Midbrain (tissue), 1 donor: ENCODE measurements around the gene TEAD2.
"Not testable (repeated sequence)": the region's sequence is repeated elsewhere in the genome, so short reads cannot be mapped to it uniquely, and the experiment has no call there.

Experiments used
- DNase-seq: peaks from one replicate; lab custom pipeline; 2025; lab: John Stamatoyannopoulos, UW

TEAD2 gene

DNA sequence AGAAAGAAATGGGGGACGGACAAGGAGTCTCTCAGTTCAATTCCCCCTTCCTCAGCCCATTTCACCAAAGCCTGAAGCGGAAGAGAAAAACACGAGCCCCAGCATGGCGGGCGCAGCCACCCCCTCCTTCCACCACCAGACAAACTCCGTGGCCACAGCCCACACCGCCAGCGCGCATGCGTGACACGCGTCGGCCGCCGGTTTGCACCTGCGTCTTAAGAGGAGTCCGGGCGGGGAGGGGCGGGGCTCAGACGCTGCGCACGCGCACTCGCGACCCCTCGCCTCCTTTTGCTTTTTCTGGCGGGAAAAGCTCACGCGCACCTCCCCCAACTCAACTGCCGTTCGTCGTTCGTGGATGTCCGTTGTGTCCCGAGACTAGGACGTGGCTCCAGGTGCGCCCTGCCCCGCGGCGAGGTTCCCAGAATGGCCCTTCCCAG is 25.7 kb upstream of the TEAD2 start, which contains the start of gene KASH5:
TSS of gene KASH5 (plus strand) at position 314 of the 437 bp plus-strand sequence. CDS start 2,635 bp downstream, outside the sequence.
- DNase-seq = no peak

DNA sequence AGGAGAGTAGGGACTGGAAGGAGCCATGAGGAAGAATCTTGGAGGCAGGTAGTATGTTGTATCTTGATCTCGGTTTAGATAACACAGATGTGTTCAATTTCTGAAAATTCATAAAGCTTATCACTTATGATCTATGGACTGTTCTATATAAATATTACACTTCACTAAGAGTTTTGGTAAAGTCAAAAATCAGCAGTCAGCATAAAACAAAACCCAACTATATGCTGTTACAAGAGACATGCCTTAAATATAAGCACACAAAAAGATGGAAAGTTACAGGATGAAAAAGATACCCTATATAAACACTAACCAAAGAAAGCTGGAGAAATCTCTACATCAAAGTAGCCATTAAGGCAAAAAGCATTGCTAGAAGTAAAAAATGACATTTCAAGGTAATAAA is 21.4 kb upstream of the TEAD2 start:
- DNase-seq = no peak

DNA sequence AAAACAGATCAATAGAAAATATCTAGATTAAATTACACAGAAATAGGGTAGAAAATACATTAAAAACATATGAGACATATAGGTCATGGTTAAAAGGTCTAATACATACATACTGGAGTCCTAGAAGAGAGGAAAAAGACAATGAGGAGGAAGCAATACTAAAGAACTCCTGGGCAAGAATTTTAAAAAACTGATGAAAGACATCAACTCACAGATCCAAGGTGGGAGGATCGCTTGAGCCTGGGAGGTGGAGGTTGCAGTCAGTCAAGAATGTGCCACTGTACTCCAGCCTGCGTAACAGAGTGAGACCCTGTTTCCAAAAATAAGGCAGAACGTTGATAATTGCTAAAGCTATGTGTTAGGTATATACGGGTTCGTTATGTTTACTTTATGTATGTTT is 20.4 kb upstream of the TEAD2 start:
- no peak for DNase-seq

DNA sequence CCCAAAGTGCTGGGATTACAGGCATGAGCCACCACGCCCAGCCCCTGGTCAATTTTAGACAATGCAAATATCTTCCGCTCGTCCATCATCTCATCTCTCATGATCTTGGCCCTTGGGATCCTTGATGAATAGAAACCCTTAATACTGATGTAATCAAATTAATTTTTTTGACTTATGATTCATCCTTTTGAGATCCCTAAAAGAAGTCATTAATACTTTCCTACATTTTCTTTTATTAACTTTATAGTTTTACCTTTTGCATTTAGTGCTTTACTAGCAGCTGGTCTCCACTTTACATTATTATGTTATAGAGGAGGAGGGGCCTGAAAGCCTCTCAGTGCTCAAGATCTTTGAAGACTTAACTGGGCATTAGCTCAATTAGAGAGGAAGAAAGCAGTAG is 18.2 kb upstream of the TEAD2 start:
- DNase-seq = no peak

DNA sequence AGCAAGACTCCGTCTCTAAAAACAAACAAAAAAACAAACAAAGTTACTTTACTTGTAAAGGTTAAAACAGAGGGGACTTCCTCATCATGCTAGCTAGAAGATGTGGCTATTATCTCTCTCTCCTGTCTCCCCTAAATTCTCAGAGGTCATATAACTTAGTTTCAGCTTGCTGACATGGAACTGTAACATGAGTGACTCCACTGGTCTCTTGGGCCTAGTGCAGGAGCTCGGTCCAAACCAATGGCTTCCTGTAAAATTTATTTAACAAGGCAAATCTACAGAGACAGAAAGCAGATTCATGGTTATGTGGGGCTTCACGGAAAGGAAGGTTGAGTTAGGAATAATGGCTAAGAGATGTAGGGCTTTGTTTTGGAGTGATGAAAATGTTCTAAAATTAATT is 16.3 kb upstream of the TEAD2 start:
- no peak for DNase-seq

DNA sequence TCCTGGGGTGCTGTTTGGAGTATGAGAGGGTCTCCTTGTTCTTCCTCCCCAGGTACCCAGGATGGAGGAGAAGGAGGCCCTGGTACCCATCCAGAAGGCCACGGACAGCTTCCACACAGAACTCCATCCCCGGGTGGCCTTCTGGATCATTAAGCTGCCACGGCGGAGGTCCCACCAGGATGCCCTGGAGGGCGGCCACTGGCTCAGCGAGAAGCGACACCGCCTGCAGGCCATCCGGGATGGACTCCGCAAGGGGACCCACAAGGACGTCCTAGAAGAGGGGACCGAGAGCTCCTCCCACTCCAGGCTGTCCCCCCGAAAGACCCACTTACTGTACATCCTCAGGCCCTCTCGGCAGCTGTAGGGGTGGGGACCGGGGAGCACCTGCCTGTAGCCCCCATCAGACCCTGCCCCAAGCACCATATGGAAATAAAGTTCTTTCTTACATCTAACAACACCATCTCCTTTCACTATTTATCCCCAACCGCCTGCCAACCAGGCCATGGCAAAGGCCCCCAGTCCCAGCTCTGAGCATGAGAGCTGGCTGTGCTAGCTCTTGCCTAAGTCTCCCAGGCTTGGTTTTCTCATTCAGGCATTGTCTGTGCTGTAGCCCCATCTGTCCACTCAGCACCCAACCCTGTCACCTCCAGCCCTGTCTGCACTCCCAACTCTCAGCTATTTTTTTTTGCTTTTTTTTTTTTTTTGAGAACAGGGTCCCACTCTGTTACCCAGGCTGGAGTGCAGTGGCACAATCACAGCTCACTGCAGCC is 12.6 kb upstream of the TEAD2 start:
- DNase-seq = no peak

DNA sequence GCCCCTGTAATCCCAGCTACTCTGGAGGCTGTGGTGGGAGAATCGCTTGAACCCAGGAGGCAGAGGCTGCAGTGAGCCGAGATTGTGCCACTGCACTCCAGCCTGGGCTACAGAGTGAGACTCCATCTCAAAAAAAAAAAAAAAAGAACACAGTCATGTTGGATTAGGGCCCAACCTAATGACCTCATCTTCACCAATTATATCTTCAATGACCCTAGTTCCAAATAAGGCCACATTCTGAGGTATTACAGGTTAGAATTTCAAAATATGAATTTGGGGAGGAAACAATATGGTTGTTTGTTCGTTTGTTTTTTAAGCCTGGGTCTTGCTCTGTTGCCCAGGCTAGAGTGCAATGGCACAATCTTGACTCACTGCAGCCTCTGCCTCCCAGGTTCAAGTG is 11.0 kb upstream of the TEAD2 start:
- not testable (repeated sequence) for DNase-seq

DNA sequence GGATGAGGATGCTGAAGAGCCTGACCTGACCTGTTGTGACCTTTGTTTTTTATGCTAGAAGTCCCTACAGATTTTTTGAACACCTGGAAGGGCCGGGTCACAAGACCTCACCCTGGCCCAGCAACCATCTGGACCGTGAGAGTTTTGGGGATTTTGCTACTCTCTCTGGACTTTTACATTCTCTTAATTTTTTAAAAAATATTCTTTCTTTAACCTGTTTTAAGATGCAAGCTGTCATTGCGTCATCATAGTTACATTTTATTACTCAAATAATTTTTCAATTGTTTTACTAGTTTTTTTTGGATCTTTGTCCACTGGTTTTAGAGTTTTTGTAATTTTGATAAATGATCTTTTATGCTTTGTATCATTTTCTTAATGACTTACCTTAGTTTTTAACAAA is 9.0 kb upstream of the TEAD2 start:
- no peak for DNase-seq

DNA sequence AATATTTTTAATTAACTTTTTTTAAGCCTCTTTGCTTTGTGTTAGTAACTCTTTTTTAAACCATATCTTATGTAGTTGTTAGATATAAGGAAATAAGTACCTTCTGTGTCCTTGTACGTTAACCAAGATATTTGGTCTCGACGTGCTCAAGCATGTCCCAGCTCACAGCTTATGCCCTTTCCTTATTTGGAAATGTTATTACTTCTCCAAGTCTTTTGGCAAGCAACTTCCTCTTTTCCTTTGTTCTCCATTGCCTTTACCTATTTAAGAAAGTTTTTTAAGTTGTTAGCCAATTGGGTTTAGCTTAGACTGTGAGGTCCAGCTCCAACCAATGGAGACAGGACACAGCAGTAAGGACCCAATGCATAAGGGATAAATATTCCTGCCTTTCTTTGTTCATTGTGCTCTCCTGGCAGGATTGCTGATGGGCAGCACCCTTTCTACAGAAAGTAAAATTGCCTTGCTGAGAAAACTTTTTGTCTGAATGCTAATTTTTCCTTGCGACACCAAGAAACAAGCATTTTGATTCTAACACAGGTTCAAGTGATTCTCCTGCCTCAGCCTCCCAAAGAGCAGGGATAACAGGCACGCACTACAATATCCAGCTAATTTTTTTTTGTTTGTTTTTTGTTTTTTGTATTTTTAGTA is 6.6 kb upstream of the TEAD2 start:
- DNase-seq = no peak

DNA sequence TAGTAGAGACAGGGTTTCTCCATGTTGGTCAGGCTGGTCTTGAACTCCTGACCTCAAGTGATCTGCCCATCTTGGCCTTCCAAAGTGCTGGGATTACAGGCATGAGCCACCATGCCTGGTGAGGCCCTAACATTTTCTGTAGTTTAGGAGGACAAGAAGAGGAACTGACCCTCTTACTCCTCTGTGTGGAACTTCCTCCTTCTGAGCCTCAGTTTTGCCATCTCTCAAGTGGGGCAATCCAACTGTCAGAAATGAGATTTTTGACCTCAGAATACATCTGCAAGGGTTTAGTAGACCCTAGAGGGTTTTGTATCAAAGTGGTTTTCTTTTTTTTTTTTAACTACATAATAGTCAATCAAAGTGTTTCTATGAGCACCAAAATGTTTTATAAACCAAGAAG is 3.9 kb upstream of the TEAD2 start:
- DNase-seq = no peak

DNA sequence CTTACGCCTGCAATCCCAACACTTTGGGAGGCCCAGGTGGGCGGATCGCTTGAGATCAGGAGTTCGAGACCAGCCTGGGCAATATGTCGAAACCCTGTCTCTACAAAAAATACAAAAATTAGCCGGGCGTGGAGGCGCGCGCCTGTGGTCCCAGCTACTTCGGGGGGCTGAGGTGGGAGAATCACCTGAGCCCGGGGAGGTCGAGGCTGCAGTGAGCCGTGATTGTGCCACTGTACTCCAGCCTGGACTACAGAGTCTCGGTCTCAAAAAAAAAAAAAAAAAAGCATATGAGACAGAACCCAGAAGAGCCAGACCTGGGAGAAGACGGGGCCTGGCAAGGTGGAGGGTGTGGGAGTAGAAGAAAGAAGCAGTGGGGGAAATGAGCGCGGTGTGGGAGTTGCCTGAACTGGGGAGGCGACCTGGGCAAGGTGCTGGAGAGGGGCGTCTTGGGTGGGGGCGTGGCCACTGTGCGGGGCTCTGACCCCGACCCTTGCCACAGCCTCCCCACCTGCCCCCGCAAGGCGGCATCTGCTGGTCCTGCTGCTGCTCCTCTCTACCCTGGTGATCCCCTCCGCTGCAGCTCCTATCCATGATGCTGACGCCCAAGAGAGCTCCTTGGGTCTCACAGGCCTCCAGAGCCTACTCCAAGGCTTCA is 2.0 kb upstream of the TEAD2 start:
- no peak for DNase-seq

DNA sequence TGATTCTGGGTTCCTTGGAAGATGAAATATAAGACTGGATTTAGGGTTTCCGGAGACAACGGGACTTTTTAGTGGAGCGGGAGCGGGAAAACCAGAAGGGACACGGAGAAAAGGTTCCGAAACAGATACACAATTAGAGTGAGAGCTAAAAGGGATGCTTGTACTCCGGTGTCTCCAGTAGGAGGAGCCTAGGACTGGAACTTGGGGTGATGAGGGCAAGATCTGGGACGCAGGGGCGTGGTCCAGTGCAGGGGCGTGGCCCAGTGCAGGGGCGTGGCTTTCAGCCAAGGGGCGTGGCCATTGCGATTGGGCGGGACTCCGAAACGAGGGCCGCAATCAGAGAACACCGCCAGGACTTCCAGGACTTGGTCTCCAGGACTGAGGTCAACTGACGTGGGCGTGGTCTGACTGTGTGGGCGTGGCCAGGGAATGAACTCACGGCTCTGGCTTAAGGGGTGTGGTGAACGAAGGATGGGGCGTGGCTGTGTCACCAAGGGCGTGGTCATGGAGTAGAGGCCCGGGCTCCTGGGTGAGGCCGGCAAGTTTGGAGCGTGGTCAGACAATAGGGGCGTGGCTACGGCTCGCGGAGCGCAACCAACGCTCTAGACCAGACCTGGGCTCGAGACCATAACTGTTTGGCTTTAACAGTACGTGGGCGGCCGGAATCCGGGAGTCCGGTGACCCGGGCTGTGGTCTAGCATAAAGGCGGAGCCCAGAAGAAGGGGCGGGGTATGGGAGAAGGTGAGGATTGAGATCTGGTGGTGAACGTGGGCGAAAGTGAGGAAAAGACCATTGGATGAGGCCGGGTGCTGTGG is 1.3 kb upstream of the TEAD2 start, which contains the start of gene DKKL1:
TSS of gene DKKL1 (plus strand) at position 610 of the 815 bp plus-strand sequence. CDS start at position 732, 122 bp downstream.
- no peak for DNase-seq

DNA sequence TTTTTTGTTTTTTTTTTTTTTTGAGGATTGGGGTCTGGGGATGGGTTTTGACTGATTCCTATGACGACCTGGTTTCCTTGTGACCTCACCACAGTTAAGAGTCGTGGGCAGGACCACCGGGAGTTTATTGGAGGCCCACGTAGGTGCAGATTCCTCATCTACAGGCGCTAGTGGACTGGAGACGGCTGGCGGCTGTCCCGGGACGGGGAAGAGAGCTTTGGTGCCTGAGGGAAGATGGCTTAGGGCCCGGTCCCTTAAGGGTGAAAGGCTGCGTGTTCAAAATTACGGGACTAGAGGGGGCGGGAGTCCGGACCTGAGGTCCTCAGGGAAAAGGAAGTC is 682 bp upstream of the TEAD2 start:
- DNase-seq = no peak

DNA sequence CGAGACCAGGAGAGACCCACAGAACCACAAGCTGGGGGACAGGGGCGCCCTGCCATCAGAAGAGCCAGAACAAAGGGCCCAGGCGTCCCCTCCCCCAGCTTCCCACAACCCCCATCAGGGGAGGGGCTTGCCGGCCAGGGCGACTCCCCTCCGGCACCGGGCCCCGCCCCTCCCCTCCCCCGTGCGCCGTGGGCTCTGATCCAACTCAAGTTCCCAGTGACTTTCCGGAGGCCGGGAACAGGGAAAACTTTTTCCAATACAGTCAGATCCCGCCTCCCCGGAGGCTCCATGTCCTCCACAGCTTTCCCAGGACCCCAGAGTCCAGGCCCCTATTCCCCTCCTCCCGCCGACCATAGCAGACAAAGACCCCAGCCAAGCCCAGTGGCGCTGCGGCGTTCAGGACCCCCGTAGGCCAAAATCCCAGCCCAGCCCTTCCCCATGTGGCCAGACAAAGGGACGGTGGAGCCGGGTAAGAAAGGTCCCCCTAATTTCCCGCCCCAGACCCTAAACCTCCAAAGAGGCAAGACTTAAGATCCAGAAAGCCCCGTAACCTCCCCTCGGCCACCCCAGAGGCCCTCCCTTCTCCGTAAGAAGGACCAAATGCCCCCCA is 673 bp downstream of the TEAD2 start:
- DNase-seq = no peak

DNA sequence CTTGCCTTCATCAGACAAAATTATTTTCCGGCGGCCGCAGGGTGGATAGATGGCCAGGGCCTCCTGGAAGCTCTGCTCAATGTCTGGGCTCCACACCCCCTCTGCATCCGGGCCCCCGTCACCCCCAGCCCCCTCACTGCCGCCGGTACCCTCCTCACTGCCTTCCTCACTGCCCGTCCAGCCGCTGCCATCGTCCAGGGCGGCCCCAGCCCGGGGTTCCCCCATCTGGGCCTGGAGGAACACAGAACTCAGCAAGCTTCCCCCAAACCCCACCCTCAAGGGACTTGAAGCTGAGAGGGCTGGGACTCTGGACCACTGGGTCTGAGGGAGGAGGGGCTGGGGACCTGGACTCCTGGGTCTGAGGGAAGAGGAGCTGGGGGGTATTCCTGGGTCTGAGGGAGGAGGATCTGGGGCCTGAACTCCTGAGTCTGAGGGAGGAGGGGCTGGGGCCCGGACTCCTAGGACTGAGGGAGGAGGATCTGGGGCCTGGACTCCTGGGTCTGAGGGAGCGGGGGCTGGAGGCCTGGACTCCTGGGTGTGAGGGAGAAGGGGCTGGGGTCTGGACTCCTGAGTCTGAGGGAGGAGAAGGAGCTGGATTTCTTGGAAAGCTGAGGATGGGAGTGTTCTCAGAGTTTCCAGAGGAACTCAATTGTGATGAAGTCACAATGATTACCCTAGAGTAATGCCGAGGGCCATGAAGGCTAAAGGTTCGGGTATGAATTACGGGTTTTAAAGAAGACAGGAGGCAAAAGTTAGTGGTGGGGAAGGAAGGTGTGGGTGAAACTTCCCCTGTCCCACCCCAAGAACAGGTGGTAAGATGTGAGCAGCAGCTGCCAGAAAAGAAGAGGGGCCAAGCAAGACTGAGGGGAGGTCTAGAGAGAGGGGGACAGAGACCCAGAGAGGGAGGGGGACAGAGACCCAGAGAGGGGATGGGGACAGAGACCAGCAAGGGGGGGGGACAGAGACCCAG is 2.1 kb downstream of the TEAD2 start:
- DNase-seq = no peak

DNA sequence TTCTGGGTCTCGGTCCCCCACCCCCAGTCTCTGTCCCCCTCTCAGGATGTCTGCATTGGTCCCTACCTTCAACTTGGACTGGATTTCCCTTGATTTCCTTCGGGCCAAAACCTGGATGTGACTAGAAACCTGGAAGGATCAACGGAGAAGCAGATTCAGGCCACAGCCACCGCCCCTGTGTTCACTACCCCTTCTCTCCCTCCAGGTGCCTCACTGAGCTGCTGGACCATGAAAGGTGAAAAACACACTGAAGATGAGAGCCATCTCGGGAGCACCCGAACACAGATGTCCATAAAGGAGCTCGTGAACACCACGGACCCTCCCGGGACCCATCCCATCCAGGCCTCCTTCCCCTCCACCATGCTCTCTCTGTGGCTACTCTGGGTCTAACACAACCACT is 5.0 kb downstream of the TEAD2 start:
- no peak for DNase-seq

DNA sequence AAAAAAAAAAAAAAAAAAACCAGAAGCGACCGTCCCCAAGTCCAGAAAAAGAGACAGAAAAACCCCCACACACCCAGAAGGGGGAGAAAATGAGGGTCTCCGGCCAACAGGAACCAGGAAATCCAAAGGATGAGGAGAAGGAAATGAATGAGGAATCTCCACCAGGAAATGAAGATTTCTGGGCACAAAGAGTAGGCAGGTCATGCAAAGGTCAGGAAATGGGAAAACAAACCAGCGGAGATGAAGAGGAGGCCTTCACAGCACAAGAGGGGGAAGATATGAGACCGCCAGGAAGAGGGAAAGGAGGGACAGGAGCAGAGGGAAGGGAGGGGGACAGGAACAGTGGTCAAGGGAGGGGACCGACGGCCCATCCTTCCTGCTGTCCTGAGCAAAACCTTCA is 5.8 kb downstream of the TEAD2 start:
- no peak for DNase-seq

DNA sequence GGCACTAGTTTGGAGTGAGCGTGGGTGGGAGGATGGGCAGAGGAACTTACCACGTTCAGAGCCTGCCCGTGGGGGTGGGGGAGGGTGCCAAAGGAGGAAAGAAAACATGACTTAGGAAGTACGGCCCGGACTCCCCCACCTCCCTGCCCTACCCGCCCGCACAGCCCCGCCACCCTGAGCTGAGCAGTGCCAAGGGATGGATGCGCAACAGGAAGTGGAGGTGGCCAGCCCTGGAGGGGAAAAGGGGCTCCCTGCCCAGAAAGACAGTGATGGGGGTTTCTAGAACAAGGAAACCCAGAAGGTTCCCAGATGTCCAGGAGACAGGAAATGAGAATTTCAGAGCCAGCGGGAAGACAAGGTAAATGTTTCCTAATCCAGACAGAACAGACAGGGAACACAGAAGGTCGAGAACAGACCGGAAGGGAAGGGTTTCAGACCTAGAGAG is 6.3 kb downstream of the TEAD2 start:
- DNase-seq = no peak

DNA sequence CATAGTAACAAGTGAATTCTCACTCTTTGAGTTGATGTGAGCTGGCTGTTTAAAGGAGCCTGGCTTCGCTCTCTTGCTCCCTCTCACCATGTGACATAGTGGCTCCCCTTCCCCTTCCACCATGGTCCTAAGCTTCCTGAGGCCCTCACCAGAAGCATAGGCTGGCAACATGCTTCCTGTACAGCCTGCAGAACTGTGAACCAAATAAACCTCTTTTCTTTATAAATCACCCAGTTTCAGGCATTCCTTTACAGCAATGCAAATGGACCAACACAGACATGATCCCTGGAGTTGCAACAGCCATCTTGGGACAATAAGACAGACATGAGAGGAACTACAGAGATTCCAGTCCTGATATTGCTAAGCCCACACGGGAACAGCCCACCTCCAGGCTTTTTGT is 12.6 kb downstream of the TEAD2 start:
- no peak for DNase-seq
